Measurements from ENCODE around the gene SMPD3. TPM values are rescaled to one million over a fixed set of nuclear protein-coding genes. Genes with fewer than 3 reads are reported as not detected.

Gene SMPD3
- total and polyA plus RNA-seq, 2 of the 4 experiments (the other 2 are of a cell fraction) = not detected

DNA sequence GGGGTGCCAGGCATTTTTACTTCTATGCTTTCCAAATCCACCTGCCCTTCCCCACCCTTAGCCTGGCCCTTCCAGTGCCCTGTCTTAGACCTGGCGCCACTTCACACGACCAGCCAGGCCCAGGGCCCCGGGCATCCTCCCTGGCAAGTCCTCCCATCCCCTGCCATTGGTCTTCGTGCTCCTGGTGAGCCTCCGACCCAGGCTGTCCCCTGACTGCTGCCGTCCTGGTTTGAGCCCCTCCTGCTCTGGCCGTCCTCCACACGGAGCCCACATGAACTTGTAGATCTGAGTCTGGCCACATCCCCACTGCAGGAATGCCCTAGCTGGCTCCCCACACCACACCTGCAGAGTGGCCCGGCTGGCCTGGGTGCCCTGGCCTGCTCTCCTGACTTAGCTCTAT, 93.5 kb downstream of the SMPD3 start:
- H3K27me3 ChIP-seq (ENCODE audit: control insufficient read depth, insufficient read depth, low read length) = no peaks in the 10 kb centered on the region
- 96% methylated on average over 5 of the region's 9 CpGs; no CpG with 5 or more reads in 1 of the 2 experiments for WGBS, 2 experiments (ENCODE audit: extremely low coverage in 2 of 2, insufficient read length in 1 of 2)
- no peak overlapping the region for H4K91ac ChIP-seq (ENCODE audit: insufficient read depth, low read depth, low read length)
- no peak overlapping the region for H2BK5ac ChIP-seq (ENCODE audit: low read depth, low read length, poor library complexity, severe bottlenecking)
- H3K14ac ChIP-seq (replicated peaks; ENCODE audit: low read depth, low read length) = no peak overlapping the region
- ChIA-PET CTCF (no interaction called here), POLR2A (ENCODE audit: unreplicated experiment) (no interaction called here)
- no peak overlapping the region for H3K27ac ChIP-seq (ENCODE audit: insufficient read depth, low read length)
- H2BK120ac ChIP-seq (ENCODE audit: low read depth, low read length) = no peak overlapping the region
- no peaks in the 10 kb centered on the region for H3K9me3 ChIP-seq (ENCODE audit: control insufficient read depth, insufficient read depth, low read length)
- H3K79me1 ChIP-seq (ENCODE audit: low read depth in 1 of 2, low read length in 2 of 2) = no peaks in the 10 kb centered on the region; a peak in 1 of 4 replicates
- TF ChIP-seq RFX5 (IDR thresholded peaks at IDR 0.05; ENCODE audit: low read depth, low read length) = no peak
- no peak for TF ChIP-seq MAZ (IDR thresholded peaks at IDR 0.05; ENCODE audit: borderline replicate concordance, low read depth, low read length)
- TF ChIP-seq MAFK (IDR thresholded peaks at IDR 0.05; ENCODE audit: low read depth, low read length) = no peak
- TF ChIP-seq BHLHE40 (IDR thresholded peaks at IDR 0.05; ENCODE audit: low read depth, low read length) = no peak
- no peak overlapping the region for H3K4me2 ChIP-seq (ENCODE audit: low read depth, low read length)
- ATAC-seq (ENCODE audit: low read depth) (no peak), DNase-seq (no peak)
- H4K20me1 ChIP-seq (ENCODE audit: insufficient read depth, low read length) = no peaks in the 10 kb centered on the region; the same call in 1 of the 2 replicates
- no peak overlapping the region for H4K8ac ChIP-seq (ENCODE audit: low read depth in 2 of 2, low read length in 2 of 2)
- H3K4me1 ChIP-seq (ENCODE audit: control insufficient read depth, insufficient read depth, low read length) = no peaks in the 10 kb centered on the region
- peaks cover 68% of the 10 kb centered on the region for H3K36me3 ChIP-seq (ENCODE audit: control insufficient read depth, insufficient read depth, low read length)
- H3K9me1 ChIP-seq (ENCODE audit: insufficient read depth, low read length) = no peaks in the 10 kb centered on the region
- H2AK5ac ChIP-seq (ENCODE audit: low read depth, low read length) = no peak overlapping the region
- H3K4ac ChIP-seq (ENCODE audit: low read depth, low read length) = no peak overlapping the region
- H3K56ac ChIP-seq (ENCODE audit: extremely low read depth, insufficient read depth, low read length) = no peak overlapping the region
- no TSS peak for BruUV-seq (replicated peaks)
- H2AK9ac ChIP-seq (replicated peaks; ENCODE audit: low read depth, low read length, poor library complexity) = no peak overlapping the region
- H4K5ac ChIP-seq (ENCODE audit: low read depth, low read length) = no peak overlapping the region
- H2BK20ac ChIP-seq (ENCODE audit: low read depth, low read length) = no peak overlapping the region
- intact Hi-C loops (cut with micrococcal nuclease) (no loop called here), in situ Hi-C loops (cut with MboI; ENCODE audit: low sequenced_read_pairs) (no loop called here), dilution Hi-C loops (cut with HindIII; ENCODE audit: low sequenced_read_pairs, unreplicated experiment) (no loop called here)
- H3K18ac ChIP-seq (ENCODE audit: low read depth, low read length) = no peak overlapping the region
- no peak overlapping the region for H3K23ac ChIP-seq (ENCODE audit: low read depth, low read length)
- no peak overlapping the region for H2AFZ ChIP-seq (replicated peaks; ENCODE audit: low read length, poor library complexity)
- no peak overlapping the region for H2BK15ac ChIP-seq (ENCODE audit: low read depth, low read length)
- no peak overlapping the region for H3K4me3 ChIP-seq (ENCODE audit: insufficient read depth, low read depth, low read length)
- H3K9ac ChIP-seq (ENCODE audit: low read depth, low read length) = no peak overlapping the region

Measured in IMR-90 (cell line).